HG03442 (cell line): ENCODE results near the gene IFITM1.
"Not testable (repeated sequence)": the region's sequence is repeated elsewhere in the genome, so short reads cannot be mapped to it uniquely, and the experiment has no call there.

Experiments
- ATAC-seq: cut with Tn5 transposase; IDR thresholded peaks from one replicate; pipeline ENCODE4 v1.9.1; 2021; ENCODE audit warnings: mild to moderate bottlenecking, moderate library complexity; ENCODE audit not compliant: unreplicated experiment

Gene IFITM1

DNA sequence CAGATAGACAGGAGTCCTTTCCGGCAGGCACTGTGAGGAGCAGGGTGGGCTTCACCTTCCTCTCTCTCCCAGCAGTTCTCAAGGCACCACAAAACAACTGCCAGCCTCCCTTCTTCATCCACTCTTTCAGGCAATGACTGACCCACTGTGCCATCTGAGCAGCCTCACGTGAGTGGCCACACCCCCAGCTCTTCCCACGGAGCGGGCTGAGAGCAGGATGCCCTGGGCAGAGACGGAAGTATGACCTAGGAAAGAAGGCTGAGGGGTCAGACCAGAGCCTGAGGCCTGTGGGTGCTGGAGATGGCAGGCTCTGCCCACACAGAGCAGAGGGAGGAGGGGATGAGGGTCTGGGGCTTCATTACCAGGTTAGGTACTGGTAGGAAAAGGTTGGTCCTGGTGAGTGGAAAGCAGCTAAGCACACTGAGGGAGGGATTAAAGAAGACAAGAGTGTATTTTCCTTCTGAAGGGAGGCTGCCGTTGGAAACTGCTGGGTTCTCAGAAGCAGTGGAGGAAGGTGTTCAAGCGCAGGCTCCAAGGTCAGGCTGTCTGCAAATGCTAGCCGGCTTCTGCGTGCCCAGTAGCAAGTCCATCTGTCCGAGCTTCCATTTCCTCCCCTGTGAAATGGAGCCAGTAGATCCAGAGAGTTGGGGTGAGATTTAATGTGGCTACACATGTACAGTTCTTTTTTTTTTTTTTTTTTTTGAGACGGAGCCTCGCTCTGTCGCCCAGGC, 31.0 kb upstream of the IFITM1 start:
- ATAC-seq = no peak

GRCh38 chr11:283405-284104, 30.3 kb upstream of the IFITM1 start:
- no peak for ATAC-seq

DNA sequence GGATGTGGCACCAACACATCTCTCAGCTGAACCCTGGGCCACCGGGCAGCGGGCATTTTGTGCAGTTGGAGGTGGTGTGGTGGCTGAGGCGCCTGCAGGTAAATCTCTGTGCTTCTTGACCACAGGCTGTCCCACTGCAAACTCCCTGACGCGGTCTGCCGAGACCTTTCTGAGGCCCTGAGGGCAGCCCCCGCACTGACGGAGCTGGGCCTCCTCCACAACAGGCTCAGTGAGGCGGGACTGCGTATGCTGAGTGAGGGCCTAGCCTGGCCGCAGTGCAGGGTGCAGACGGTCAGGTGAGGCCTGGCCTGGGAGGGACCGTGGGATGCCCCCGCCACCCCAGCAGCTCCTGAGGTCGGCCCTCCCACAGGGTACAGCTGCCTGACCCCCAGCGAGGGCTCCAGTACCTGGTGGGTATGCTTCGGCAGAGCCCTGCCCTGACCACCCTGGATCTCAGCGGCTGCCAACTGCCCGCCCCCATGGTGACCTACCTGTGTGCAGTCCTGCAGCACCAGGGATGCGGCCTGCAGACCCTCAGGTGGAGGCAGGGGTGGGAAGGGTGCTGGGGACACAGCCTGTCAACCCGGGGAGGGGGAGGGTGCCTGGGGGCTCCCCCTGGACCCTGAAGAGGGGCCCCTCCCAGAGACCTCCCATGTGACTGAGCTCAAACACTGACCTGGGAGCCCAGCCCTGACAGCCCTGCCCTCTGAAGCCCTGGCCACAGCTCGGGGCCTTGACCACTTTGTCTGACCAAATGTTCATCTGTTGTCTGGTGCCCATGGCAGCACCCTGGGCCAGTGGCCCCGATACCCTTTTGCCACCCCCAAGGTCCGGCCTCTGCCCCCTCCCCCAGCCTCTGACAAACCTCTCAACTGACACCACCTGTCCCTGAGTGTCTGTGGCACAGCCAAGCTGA, 29.5 kb upstream of the IFITM1 start:
- no peak for ATAC-seq

DNA sequence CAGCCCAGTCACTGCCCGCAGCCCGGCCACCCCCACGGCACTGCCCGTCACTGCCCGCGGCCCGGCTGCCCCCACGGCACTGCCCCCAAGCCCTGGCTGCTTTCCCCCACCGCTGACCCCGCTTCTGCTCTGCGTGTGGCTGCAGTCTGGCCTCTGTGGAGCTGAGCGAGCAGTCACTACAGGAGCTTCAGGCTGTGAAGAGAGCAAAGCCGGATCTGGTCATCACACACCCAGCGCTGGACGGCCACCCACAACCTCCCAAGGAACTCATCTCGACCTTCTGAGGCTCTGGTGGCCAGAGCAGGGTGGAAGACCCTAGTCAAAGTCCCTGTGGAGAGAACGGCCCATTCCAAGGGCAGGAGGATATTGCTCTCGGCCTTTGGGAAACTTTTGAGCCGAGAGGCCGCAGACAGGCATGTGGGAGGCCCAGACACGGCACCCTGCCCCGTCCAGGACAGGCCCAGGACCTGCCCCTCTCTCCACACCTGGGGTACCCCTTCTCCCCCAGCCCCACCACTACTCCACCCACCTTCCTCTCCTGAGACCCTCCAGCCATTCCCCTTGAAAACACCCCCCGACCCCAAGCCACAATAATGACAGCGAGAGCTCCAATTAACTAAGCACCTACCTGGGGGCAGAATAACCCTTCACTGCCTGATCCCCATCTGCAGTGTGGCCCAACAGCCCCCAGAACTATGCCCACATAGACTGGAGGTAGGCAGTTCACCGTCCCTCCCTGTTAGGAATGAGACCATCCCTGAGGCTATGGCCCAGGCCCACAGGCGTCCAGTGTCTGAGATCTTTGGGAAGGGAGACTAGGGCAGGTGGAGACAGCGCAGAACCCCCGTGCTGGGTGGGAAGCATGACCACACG, 28.6 kb upstream of the IFITM1 start:
- no peak for ATAC-seq

DNA sequence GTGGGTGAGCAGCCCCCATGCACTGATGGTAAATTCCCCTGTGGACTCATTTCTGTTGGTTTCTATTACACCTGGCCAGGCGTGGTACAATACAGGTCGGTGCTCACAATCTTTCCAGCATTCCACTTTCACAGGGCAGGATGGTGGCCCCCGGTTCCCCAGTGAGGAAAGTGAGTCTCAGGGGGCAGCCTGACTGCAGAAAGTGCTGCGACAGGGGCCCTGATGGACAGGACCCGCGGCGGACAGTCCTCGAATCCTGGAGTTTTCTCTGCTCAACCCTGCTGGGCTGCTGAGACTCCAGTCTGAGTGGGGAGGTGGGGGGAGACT, 28.0 kb upstream of the IFITM1 start:
- ATAC-seq = no peak

- not testable (repeated sequence) for ATAC-seq
Measured at GRCh38 chr11:286977-287820, 26.6 kb upstream of the IFITM1 start.

- no peak for ATAC-seq
Measured at GRCh38 chr11:287821-288477, 25.9 kb upstream of the IFITM1 start.

DNA sequence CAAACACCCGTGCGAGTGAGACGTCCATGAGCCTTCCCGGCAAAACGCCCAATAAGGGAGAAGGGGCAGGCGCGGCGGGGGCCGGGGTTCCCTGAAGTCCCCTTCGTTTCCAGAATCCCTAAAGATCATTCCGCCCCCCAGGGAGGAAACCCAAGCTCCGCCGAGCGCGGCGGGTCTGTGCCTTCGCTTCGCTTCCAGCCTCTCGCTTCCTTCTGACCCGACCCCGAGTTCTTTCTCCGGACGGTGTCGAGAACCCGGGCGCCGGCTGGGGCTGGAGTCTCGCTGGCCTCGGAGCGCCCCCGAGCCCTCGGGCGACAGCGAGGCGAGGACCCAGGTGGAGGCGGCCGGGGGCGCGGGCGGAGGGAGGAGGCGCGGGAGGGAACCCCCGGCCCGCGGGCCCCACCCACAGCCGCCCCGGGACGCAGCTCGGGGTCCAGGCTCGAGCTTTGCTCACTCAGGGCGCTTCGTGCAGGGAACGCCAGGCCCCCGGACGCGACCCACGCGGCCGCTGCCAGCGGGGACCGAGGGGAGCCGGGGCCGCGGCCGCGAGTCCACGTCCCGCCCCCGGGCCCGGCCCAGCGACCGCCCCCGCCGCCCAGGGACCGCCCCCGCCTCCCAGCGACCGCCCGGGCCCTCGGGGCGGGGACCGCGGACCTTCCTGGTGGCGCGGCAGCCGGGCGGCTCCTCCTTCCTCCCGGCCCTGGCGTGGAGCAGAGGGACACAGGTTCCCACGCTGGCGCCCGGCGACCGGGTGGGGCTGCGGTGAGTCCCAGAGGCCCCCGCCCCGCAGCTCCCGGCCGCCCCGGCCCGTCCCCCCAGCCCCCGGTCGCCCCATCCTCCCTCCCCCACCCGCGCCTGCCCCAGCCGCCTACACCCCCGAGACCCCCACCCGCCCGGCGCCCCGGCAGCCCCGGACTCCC, 25.1 kb upstream of the IFITM1 start, which contains the start of gene PGGHG:
TSS of gene PGGHG (plus strand) at position 649 of the 920 bp plus-strand sequence. CDS start 691 bp downstream, outside the sequence.
- ATAC-seq = no peak

GRCh38 chr11:289398-289711, 24.5 kb upstream of the IFITM1 start:
- no peak for ATAC-seq

DNA sequence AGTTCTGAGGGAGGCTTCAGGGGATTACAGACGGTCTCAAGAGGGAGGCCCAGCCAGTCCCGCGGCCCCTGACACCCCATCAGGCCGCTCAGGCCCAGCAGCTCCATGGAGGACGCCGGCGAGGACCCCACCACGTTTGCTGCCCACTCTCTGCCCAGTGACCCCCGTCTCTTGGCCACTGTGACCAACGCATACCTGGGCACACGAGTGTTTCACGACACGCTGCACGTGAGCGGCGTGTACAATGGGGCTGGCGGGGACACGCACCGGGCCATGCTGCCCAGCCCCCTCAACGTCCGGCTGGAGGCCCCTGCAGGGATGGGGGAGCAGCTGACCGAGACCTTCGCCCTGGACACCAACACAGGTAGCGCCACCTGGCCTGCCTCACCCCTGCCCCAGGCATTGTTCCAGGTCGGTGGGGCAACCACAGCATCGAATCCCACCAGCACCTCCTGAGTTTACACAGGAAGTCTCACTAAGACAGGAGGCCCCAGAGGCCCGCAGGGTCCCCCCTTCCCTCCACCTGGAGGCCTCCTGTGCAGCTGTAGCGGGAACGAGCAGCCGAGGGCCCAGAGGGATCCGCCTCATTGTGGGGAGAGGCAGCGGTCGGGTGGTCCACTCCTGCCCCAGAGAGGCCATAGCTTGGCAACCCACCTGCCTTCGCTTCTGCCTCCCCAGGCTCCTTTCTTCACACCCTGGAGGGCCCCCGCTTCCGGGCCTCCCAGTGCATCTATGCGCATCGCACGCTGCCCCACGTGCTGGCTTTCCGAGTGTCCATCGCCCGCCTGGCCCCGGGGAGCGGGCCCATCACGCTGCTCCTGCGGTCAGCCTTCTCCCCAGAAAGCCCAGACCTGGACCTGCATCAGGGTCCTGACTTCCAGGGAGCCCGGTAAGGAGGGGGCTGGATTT, 23.9 kb upstream of the IFITM1 start:
- no peak for ATAC-seq

DNA sequence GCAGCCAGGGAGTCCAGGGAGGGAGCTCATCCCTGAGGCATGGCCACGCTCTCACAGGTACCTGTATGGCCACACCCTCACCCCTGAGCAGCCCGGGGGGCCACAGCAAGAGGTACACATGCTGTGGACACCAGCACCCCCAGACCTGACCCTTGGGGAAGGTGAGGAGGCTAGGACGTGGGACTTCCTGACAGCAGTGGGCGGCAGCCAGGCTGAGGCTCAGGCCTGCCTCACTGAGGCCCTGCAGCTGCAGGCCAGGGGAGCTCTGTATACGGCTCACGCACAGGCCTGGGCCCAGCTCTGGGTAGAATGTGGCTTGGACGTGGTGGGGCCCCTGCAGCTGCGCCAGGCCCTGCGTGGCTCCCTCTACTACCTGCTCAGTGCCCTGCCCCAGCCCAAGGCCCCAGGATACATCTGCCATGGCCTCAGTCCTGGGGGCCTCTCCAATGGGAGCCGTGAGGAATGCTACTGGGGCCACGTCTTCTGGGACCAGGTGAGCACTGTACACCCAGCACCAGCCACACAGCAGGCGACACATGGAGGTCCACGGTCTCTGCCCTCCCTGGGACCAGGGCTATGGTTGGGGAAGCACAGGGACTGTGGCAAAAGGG, 23.1 kb upstream of the IFITM1 start:
- ATAC-seq = no peak

DNA sequence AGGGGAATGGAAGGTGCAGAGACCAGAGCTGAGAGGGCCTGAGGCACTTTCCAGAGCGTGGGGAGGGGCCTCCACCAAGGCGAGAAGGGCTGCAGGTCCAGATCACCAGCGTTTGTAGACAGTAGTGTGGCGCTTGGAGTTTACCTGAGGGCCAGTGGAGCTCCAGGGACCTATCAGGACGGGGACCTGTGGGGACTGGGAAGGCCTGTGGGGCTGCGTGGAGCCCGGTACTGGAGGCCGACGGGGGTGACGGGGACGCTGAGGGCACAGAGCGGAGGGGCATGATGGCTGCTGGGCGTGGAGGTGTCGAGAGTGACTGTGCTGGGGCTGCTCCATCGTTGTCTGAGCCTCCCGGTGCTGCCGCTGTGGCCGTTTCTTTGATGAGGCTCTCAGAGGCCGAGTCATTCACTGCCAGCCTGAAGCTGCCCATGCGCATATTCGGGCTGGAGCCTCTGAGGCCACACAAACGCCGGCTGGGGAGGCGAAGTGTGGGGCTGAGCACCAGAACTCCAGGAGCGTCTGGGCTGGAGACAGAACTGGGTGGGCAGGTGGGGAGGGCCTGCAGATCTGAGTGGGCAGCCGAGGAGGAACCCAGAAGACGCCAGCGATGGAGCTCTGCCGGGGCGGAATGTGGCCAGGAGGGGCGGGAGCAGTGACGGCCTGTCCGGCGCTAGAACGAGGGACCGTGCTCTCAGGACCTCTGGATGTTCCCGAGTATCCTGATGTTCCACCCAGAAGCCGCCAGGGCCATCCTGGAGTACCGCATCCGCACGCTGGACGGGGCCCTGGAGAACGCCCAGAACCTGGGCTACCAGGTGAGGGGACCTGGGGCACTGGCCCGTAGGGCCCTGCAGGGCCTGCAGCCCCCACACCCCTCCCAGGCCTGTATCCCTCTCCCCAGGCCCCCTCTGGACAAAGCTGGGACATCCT, 22.3 kb upstream of the IFITM1 start:
- no peak for ATAC-seq

DNA sequence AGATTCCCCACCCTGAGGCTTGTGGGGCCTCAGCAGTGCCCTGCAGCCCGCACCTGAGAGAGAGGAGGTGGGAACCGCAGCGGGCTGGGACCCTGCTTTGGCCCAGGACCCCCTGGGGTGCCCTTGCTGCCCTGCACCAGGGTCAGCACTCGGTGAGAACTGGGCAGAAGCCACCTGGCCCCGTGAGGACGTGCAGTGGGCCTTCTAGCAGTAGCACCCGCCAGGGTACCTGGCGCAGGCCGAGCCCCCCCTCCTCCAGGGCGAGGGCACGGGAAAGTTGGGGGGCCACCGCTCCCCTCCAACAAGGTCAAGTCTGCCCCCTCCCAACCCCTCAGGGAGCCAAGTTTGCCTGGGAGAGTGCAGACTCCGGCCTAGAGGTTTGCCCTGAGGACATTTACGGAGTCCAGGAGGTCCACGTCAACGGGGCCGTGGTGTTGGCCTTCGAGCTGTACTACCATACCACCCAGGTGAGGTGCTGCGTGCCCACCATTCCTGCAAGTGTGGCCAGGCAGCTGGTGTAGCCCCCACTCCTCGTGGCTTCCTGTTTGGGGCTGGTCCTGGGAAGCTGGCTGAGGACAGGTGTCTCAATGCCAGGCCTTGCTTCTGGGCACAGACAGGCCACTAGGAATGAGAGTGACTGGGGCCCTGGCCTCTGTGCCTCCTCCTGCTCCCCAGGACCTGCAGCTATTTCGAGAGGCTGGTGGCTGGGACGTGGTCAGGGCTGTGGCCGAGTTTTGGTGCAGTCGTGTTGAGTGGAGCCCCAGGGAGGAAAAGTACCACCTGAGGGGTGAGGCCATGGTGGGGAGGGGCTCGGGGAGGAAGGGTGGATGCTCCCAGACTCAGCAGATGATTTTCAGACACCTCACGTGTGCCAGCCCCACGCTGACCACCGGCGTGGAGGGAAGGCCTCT, 21.4 kb upstream of the IFITM1 start:
- ATAC-seq = no peak

- ATAC-seq = no peak
Measured at GRCh38 chr11:293271-293851, 20.5 kb upstream of the IFITM1 start.
